CD4-positive, alpha-beta T cell (primary cell): ENCODE measurements around the gene ANO6. TPM values are rescaled to one million over a fixed set of nuclear protein-coding genes. Genes with fewer than 3 reads are reported as not detected.
"Not testable (repeated sequence)": the region's sequence is repeated elsewhere in the genome, so short reads cannot be mapped to it uniquely, and the experiment has no call there.

Experiments used
- ATAC-seq: fragments of 200-7000 bp; cut with Tn5 transposase; one replicate; pipeline ENCODE4 v1.10.0; 2022; ENCODE audit warnings: mild to moderate bottlenecking; ENCODE audit not compliant: poor library complexity
- CTCF ChIA-PET: fragments of 350-600 bp; sonication (Branson Sonifier 250); formaldehyde crosslinking; loops from one replicate; lab custom pipeline; 2021; ENCODE audit warnings: antibody characterized with exemption, inconsistent platforms; lab: Charles Lee
- POLR2A ChIA-PET: fragments of 350-600 bp; sonication (Branson Sonifier 250); formaldehyde crosslinking; loops from one replicate; lab custom pipeline; 2021; ENCODE audit warnings: antibody characterized with exemption, inconsistent platforms; lab: Charles Lee
- DNase-seq, 14 experiments: peaks; one replicate each; pipeline ENCODE4 v3.0.0-alpha.2; 2013 to 2020; ENCODE audit warnings: mixed read lengths in 2 of 14
- H3K27ac ChIP-seq, 2 donors: one replicate each; pipeline versions ENCODE4 v1.5.1 to v1.7.0; 2013; ENCODE audit warnings: low read length in 2 of 2, low read depth in 1 of 2, mild to moderate bottlenecking in 1 of 2
- H3K27me3 ChIP-seq, 2 experiments: 1 replicate in 1 of 2; 2 replicates in 1 of 2; pipeline versions ENCODE4 v1.6.1 to v1.7.0; 2013; ENCODE audit warnings: low read length in 2 of 2, control low read depth in 1 of 2, mild to moderate bottlenecking in 1 of 2, moderate library complexity in 1 of 2; ENCODE audit not compliant: insufficient read depth in 2 of 2, control insufficient read depth in 1 of 2
- H3K36me3 ChIP-seq: one replicate; pipeline ENCODE4 v1.6.1; 2013; ENCODE audit warnings: low read length, control low read depth; ENCODE audit not compliant: insufficient read depth
- H3K4me1 ChIP-seq: one replicate; pipeline ENCODE4 v1.6.1; 2013; ENCODE audit warnings: low read length, control low read depth; ENCODE audit not compliant: insufficient read depth
- H3K4me3 ChIP-seq: one replicate; pipeline ENCODE4 v1.5.1; 2013; ENCODE audit warnings: mild to moderate bottlenecking, low read length, moderate library complexity
- H3K9me3 ChIP-seq, 2 experiments: 1 replicate in 1 of 2; 2 replicates in 1 of 2; pipeline versions ENCODE4 v1.6.1 to v1.7.0; 2013; ENCODE audit warnings: low read length in 2 of 2, mild to moderate bottlenecking in 2 of 2, control low read depth in 1 of 2, moderate library complexity in 1 of 2; ENCODE audit not compliant: control insufficient read depth in 1 of 2, insufficient read depth in 1 of 2
- H3K27ac Mint-ChIP-seq: one replicate; pipeline ENCODE4 v1.8.0; 2020; ENCODE audit warnings: mixed read lengths
- H3K27me3 Mint-ChIP-seq: one replicate; pipeline ENCODE4 v1.8.0; 2021; ENCODE audit warnings: mixed read lengths
- H3K36me3 Mint-ChIP-seq: one replicate; pipeline ENCODE4 v1.8.0; 2021; ENCODE audit warnings: low read depth, mixed read lengths
- H3K4me1 Mint-ChIP-seq: one replicate; pipeline ENCODE4 v1.8.0; 2021; ENCODE audit warnings: low read depth, mixed read lengths
- H3K4me3 Mint-ChIP-seq: one replicate; pipeline ENCODE4 v1.8.0; 2020; ENCODE audit warnings: mild to moderate bottlenecking, mixed read lengths
- H3K9me3 Mint-ChIP-seq: one replicate; pipeline ENCODE4 v1.8.0; 2020; ENCODE audit warnings: mixed read lengths
- intact Hi-C, 2 experiments: fragments of 100-400 bp; cut with DNase I in 1 of 2; cut with micrococcal nuclease in 1 of 2; formaldehyde crosslinking; loops; one replicate each; pipeline versions ENCODE4 v1.15.1 to v1.9.0; 2023 to 2025; cut with DNase I, micrococcal nuclease
- total RNA-seq, 174 experiments: library from RNA in 2 of 174; stranded (reverse) in 2 of 174; gene quantifications; one replicate each; pipeline ENCODE4 v1.2.3 and lab custom pipeline; 2021 to 2026
- TF ChIP-seq, protein P1 (sequence below): fragments of 200-600 bp; IDR thresholded peaks from one replicate; pipeline ENCODE4 v1.8.0; 2022; ENCODE audit warnings: antibody characterized with exemption, mild to moderate bottlenecking

The ANO6 gene
- total RNA-seq, 2 experiments from 2014 or later, result 11.6 to 11.7 TPM

DNA sequence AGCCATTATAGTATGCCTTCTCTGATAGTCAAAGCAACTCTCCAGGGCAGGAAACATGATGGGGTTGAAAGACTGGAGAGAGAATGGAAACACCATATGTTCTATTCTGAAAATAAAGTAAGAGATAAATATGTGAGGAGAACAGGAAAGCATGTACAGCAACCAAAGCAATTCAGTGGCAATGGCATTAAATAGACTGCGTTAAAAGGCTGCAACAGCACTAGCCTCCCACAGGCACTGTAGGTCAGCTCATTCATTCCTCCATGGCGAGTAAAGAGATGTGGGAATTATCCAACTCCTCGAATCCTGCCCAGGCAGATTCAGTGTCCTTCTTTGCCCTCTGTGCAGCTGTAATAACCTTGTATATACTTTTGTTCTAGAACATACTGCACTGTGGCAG lies 43.8 kb downstream of the ANO6 start:
- H3K4me1 Mint-ChIP-seq, result peaks cover 55% of the 10 kb centered on the region
- no peaks in the 10 kb centered on the region for H3K36me3 ChIP-seq
- no peak overlapping the region for H3K27ac ChIP-seq
- no peak for DNase-seq
- no peaks in the 10 kb centered on the region for H3K9me3 ChIP-seq
- peaks cover 9% of the 10 kb centered on the region for H3K4me1 ChIP-seq
- H3K27me3 Mint-ChIP-seq, result no peaks in the 10 kb centered on the region
- POLR2A ChIA-PET, result no interaction called here
- CTCF ChIA-PET, result no interaction called here
- TF ChIP-seq, protein P1, sequence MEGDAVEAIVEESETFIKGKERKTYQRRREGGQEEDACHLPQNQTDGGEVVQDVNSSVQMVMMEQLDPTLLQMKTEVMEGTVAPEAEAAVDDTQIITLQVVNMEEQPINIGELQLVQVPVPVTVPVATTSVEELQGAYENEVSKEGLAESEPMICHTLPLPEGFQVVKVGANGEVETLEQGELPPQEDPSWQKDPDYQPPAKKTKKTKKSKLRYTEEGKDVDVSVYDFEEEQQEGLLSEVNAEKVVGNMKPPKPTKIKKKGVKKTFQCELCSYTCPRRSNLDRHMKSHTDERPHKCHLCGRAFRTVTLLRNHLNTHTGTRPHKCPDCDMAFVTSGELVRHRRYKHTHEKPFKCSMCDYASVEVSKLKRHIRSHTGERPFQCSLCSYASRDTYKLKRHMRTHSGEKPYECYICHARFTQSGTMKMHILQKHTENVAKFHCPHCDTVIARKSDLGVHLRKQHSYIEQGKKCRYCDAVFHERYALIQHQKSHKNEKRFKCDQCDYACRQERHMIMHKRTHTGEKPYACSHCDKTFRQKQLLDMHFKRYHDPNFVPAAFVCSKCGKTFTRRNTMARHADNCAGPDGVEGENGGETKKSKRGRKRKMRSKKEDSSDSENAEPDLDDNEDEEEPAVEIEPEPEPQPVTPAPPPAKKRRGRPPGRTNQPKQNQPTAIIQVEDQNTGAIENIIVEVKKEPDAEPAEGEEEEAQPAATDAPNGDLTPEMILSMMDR, result no peak
- no peak for ATAC-seq
- H3K4me3 Mint-ChIP-seq, result no peak overlapping the region
- no peaks in the 10 kb centered on the region for H3K36me3 Mint-ChIP-seq
- H3K4me3 ChIP-seq, result no peak overlapping the region
- no peaks in the 10 kb centered on the region for H3K9me3 Mint-ChIP-seq
- H3K27me3 ChIP-seq, result no peaks in the 10 kb centered on the region
- no peak overlapping the region for H3K27ac Mint-ChIP-seq
- intact Hi-C loops, result no loop called here

DNA sequence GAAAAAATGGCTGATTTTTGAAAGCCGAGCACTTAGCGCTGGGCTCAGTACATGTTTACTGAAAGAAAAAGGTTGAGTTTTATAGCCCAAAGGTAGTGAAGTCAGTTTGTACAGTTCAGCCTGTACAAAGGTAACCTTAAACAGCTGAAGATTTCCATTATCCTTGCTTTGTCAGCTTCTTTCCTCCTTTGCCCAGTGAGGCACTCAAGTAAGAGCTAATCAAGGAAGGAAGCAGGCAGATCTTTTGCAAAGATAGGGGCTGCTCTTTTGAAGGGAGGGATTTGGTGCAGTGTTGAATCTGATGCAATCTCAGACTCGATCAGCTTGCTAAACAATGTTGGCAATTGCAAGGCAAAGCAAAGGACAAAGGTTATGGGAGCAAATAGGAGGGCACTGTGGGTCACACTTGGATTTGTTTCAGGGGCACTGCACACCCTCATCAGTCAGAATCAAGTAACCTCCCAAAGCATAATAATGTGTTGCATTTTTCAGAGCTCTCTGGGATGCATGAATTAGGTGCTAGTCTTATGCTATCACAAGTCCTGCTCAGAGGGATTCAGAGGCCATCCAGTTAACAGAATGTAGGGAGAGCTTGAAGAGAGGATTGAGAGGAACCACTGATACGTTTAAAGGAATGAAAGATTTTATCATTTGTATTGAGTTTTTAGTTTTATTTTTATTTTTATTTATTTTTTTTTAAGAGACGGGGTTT lies 44.4 kb downstream of the ANO6 start:
- POLR2A ChIA-PET, result no interaction called here
- intact Hi-C loops, result no loop called here
- H3K4me1 Mint-ChIP-seq, result peaks cover 55% of the 10 kb centered on the region

DNA sequence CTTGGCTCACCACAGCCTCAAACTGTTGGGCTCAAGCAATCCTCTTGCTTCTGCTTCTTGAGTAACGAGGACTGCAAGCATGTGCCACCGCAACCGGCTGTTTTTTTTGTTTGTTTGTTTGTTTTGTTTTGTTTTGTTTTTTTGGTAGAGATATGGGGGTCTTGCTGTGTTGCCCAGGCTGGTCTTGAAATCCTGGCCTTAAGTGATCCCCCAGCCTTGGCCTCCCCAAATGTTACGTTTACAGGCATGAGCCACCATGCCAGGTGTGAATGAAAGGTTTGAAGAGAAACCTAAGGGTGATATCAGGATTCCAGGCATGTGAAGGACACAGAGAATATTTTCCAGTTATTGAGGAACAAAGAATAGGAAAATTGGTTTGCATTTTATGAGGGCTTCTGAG lies 45.0 kb downstream of the ANO6 start:
- H3K4me3 Mint-ChIP-seq, result no peak overlapping the region
- H3K36me3 Mint-ChIP-seq, result no peaks in the 10 kb centered on the region
- DNase-seq (no peak), ATAC-seq (no peak)
- peaks cover 9% of the 10 kb centered on the region for H3K4me1 ChIP-seq
- H3K36me3 ChIP-seq, result no peaks in the 10 kb centered on the region
- ChIA-PET CTCF (no interaction called here), POLR2A (no interaction called here)
- H3K27me3 ChIP-seq, result no peaks in the 10 kb centered on the region
- no peaks in the 10 kb centered on the region for H3K9me3 Mint-ChIP-seq
- intact Hi-C loops, result no loop called here
- no peak overlapping the region for H3K4me3 ChIP-seq
- no peak overlapping the region for H3K27ac Mint-ChIP-seq
- no peaks in the 10 kb centered on the region for H3K27me3 Mint-ChIP-seq
- peaks cover 55% of the 10 kb centered on the region for H3K4me1 Mint-ChIP-seq
- no peaks in the 10 kb centered on the region for H3K9me3 ChIP-seq
- H3K27ac ChIP-seq, result no peak overlapping the region
- TF ChIP-seq, protein P1, result no peak

More for the DNA sequence above, 44.4 kb downstream of the ANO6 start:
- H3K9me3 Mint-ChIP-seq, result no peaks in the 10 kb centered on the region
- ATAC-seq (no peak), DNase-seq (no peak)
- Histone ChIP-seq H3K36me3 (no peaks in the 10 kb centered on the region), H3K27me3 (no peaks in the 10 kb centered on the region), H3K4me1 (peaks cover 9% of the 10 kb centered on the region), H3K27ac (no peak overlapping the region), H3K4me3 (no peak overlapping the region), H3K9me3 (no peaks in the 10 kb centered on the region)
- no peaks in the 10 kb centered on the region for H3K27me3 Mint-ChIP-seq
- H3K4me3 Mint-ChIP-seq, result no peak overlapping the region
- no peaks in the 10 kb centered on the region for H3K36me3 Mint-ChIP-seq
- CTCF ChIA-PET, result no interaction called here
- H3K27ac Mint-ChIP-seq, result no peak overlapping the region
- TF ChIP-seq, protein P1, result no peak

DNA sequence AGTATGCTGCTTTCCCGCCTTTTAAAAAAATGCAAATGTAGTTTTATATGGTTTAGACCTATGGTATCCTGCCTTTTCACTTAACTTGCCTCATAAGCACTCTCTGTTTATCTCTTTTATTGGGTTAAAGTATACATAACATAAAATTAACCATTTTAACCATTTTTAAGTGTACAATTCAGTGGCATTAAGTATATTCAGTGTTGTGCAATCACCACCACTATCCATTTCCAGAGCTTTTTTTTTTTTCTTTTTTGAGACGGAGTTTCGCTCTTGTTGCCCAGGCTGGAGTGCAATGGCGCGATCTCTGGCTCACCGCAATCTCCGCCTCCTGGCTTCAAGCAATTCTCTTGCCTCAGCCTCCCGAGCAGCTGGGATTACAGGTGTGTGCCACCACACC lies 46.3 kb downstream of the ANO6 start:
- intact Hi-C loops, H3K9me3 Mint-ChIP-seq, ATAC-seq, H3K4me3 Mint-ChIP-seq, DNase-seq, H3K36me3 ChIP-seq, H3K27me3 Mint-ChIP-seq, H3K4me1 ChIP-seq, POLR2A ChIA-PET, CTCF ChIA-PET, H3K27ac ChIP-seq, H3K27me3 ChIP-seq, H3K36me3 Mint-ChIP-seq, H3K27ac Mint-ChIP-seq, H3K9me3 ChIP-seq, H3K4me3 ChIP-seq: not testable (repeated sequence)
- H3K4me1 Mint-ChIP-seq, result peaks cover 52% of the 10 kb centered on the region
